Activated naive CD8-positive, alpha-beta T cell (primary cell): ENCODE measurements around the gene MBTPS1.

Source experiments
- H3K27ac Mint-ChIP-seq: one replicate; pipeline ENCODE4 v1.8.0; 2021; ENCODE audit warnings: mixed read lengths
- H3K27me3 Mint-ChIP-seq: one replicate; pipeline ENCODE4 v1.8.0; 2021; ENCODE audit warnings: mixed read lengths
- H3K36me3 Mint-ChIP-seq: one replicate; pipeline ENCODE4 v1.8.0; 2021; ENCODE audit warnings: mixed read lengths
- H3K4me1 Mint-ChIP-seq: one replicate; pipeline ENCODE4 v1.8.0; 2021; ENCODE audit warnings: low read depth, mixed read lengths
- H3K4me3 Mint-ChIP-seq: one replicate; pipeline ENCODE4 v1.8.0; 2021; ENCODE audit warnings: mild to moderate bottlenecking, mixed read lengths
- H3K9me3 Mint-ChIP-seq: one replicate; pipeline ENCODE4 v1.8.0; 2021; ENCODE audit warnings: low read depth, mixed read lengths

MBTPS1 gene

DNA sequence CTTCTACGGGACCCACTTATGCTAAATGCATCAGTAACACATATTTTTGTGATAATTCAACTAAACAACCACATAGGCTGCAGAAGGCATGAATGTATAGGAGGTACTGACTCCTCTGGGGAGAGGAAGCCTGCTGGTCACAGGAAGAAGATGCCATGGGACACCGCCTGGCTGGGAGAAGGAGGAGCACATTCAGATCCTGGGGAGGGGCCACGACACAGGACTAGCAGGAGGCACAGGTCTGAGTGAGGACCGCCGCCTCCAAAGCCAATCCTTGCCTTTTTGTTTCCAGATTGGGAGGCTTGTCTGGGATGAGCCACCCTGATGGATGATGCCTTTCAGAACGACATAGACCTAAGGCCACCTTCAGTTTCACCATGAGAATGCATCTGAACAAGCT lies 34.6 kb downstream of the MBTPS1 start:
- Mint-ChIP-seq H3K27ac (no peak overlapping the region), H3K9me3 (no peaks in the 10 kb centered on the region), H3K36me3 (peaks cover 8% of the 10 kb centered on the region), H3K4me3 (no peak overlapping the region), H3K4me1 (peaks cover 23% of the 10 kb centered on the region), H3K27me3 (no peaks in the 10 kb centered on the region)

GRCh38 chr16:84081446-84081989 lies 35.2 kb downstream of the MBTPS1 start:
- Mint-ChIP-seq H3K36me3 (peaks cover 8% of the 10 kb centered on the region), H3K27me3 (no peaks in the 10 kb centered on the region), H3K27ac (no peak overlapping the region), H3K4me3 (no peak overlapping the region), H3K9me3 (no peaks in the 10 kb centered on the region), H3K4me1 (peaks cover 22% of the 10 kb centered on the region)

- H3K4me3 Mint-ChIP-seq, result no peak overlapping the region
- H3K9me3 Mint-ChIP-seq, result no peaks in the 10 kb centered on the region
- no peaks in the 10 kb centered on the region for H3K27me3 Mint-ChIP-seq
- H3K36me3 Mint-ChIP-seq, result peaks cover 5% of the 10 kb centered on the region
- peaks cover 18% of the 10 kb centered on the region for H3K4me1 Mint-ChIP-seq
- no peak overlapping the region for H3K27ac Mint-ChIP-seq
These were observed 35.9 kb downstream of the MBTPS1 start for GRCh38 chr16:84080813-84081212.

GRCh38 chr16:84080378-84080777 lies 36.4 kb downstream of the MBTPS1 start:
- Mint-ChIP-seq H3K4me1 (peaks cover 17% of the 10 kb centered on the region), H3K27me3 (no peaks in the 10 kb centered on the region), H3K4me3 (no peak overlapping the region), H3K27ac (no peak overlapping the region), H3K36me3 (peaks cover 5% of the 10 kb centered on the region), H3K9me3 (no peaks in the 10 kb centered on the region)

- Mint-ChIP-seq H3K36me3 (peaks cover 5% of the 10 kb centered on the region), H3K27ac (no peak overlapping the region)
These were observed 37.1 kb downstream of the MBTPS1 start for GRCh38 chr16:84079664-84080063.

GRCh38 chr16:84075376-84075775 lies 41.4 kb downstream of the MBTPS1 start:
- Mint-ChIP-seq H3K4me1 (peaks cover 10% of the 10 kb centered on the region), H3K27ac (no peak overlapping the region), H3K27me3 (no peaks in the 10 kb centered on the region), H3K9me3 (no peaks in the 10 kb centered on the region), H3K36me3 (peaks cover 2% of the 10 kb centered on the region), H3K4me3 (no peak overlapping the region)

More at GRCh38 chr16:84079664-84080063, 37.1 kb downstream of the MBTPS1 start:
- Mint-ChIP-seq H3K4me1 (peaks cover 13% of the 10 kb centered on the region), H3K9me3 (no peaks in the 10 kb centered on the region), H3K27me3 (no peaks in the 10 kb centered on the region), H3K4me3 (no peak overlapping the region)

DNA sequence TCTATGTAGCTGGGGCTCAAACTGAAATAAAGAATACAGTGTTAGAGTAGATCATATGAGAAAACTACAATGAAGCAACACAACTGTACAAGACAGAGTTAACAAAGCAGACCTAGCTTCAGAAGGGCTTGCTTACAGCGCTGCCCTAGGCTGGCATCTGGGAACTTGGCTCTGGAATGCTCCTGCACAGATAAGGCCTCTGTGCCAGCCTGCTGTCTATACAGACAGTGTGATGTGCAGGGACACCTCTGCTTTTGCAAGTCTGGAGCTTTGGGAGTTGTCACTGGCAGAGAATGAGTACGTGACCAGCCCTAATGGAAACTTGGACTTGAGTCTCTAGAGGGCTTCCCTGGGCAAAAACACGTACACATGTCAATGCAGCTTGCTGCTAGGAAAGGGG lies 42.0 kb downstream of the MBTPS1 start:
- Mint-ChIP-seq H3K27me3 (no peaks in the 10 kb centered on the region), H3K9me3 (no peaks in the 10 kb centered on the region), H3K36me3 (peaks cover 2% of the 10 kb centered on the region), H3K4me1 (peaks cover 8% of the 10 kb centered on the region), H3K27ac (no peak overlapping the region), H3K4me3 (no peak overlapping the region)

- H3K36me3 Mint-ChIP-seq, result peaks cover 6% of the 10 kb centered on the region
- H3K27me3 Mint-ChIP-seq, result no peaks in the 10 kb centered on the region
These were observed 44.7 kb downstream of the MBTPS1 start for GRCh38 chr16:84072014-84072413.

GRCh38 chr16:84071121-84071520 lies 45.6 kb downstream of the MBTPS1 start:
- peak overlapping the region; percentile 16 for H3K27ac Mint-ChIP-seq
- no peaks in the 10 kb centered on the region for H3K27me3 Mint-ChIP-seq
- H3K36me3 Mint-ChIP-seq, result peaks cover 6% of the 10 kb centered on the region
- H3K4me3 Mint-ChIP-seq, result no peak overlapping the region
- H3K9me3 Mint-ChIP-seq, result no peaks in the 10 kb centered on the region
- H3K4me1 Mint-ChIP-seq, result no peaks in the 10 kb centered on the region

More at GRCh38 chr16:84072014-84072413, 44.7 kb downstream of the MBTPS1 start:
- no peaks in the 10 kb centered on the region for H3K9me3 Mint-ChIP-seq
- H3K4me3 Mint-ChIP-seq, result no peak overlapping the region
- H3K27ac Mint-ChIP-seq, result no peak overlapping the region
- H3K4me1 Mint-ChIP-seq, result peaks cover 4% of the 10 kb centered on the region

DNA sequence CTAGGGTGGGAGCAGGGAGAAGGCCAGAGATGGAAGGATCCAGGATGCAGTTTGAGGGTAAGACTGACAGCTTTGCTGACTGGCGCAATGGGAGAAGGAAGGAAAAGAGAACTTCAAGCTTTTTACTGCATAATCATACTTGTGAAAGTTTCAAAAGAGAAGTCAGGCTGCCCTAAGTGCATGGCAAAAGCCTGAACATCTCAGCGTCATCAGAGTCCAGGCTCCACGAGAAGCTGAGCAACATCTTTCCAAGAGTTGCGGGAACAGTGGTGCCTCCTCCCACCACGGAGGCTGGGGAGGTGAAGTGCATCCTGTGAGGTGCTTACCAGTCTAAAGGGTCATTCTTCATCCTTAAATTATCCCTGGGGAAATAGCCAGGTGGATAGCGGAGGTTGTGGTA lies 47.2 kb downstream of the MBTPS1 start:
- H3K4me3 Mint-ChIP-seq, result no peak overlapping the region
- no peaks in the 10 kb centered on the region for H3K9me3 Mint-ChIP-seq
- peaks cover 6% of the 10 kb centered on the region for H3K36me3 Mint-ChIP-seq
- H3K27ac Mint-ChIP-seq, result no peak overlapping the region
- H3K4me1 Mint-ChIP-seq, result no peaks in the 10 kb centered on the region
- no peaks in the 10 kb centered on the region for H3K27me3 Mint-ChIP-seq

DNA sequence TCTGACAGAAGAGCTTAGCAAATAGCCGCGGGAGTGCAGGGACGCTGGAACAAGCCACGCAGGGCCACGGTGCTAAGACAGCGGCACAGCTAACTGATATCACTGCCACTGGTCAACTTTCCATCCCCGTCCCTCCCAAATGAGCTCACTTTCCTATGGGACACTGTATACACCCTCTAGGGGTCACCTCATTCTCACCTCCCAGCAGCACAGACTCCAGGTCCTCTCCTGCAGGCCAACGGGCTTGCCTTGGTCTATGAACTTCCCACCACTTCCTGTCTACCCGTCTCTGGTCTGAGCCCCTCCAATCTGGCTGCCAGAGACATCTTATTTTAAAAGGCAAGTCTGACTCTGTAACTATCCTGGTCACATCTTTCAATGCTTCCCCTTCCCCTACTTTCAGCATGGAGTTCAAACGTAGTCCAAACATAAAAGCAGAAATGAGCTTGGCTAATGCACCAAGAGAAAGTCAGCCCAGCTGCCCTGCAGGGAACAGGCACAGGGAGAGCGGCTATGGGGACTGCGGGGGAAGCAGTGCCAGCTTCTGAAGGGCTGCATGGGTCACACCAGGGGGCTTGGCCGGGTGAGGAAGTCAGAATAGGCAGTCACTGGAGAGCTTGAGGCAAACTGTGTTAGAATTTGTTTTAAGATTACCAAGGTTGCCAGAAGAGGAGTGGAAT lies 47.8 kb downstream of the MBTPS1 start:
- H3K9me3 Mint-ChIP-seq, result no peaks in the 10 kb centered on the region
- H3K27me3 Mint-ChIP-seq, result no peaks in the 10 kb centered on the region
- peaks cover 6% of the 10 kb centered on the region for H3K36me3 Mint-ChIP-seq
- no peak overlapping the region for H3K4me3 Mint-ChIP-seq
- H3K27ac Mint-ChIP-seq, result no peak overlapping the region
- no peaks in the 10 kb centered on the region for H3K4me1 Mint-ChIP-seq

DNA sequence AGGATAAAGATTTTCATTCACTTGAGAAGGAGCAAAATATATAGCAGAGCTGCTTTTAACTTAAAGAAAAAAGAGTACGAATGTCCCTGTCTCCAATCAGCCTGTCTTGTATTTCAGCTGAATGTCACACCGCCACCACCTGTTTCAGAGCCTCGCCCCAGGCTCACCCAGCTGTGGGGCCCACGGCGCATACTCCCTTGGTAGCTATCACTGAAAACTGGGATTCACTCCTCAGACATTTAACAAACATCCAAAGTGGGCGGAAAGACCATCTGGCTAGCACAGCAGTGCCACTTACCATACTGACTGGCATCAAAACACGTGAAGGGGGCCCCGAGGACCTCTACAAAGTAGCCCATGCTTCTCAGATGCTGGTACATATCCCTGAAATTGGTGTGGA lies 48.7 kb downstream of the MBTPS1 start:
- Mint-ChIP-seq H3K4me1 (no peaks in the 10 kb centered on the region), H3K9me3 (no peaks in the 10 kb centered on the region), H3K27ac (no peak overlapping the region), H3K36me3 (peaks cover 6% of the 10 kb centered on the region), H3K27me3 (no peaks in the 10 kb centered on the region), H3K4me3 (no peak overlapping the region)

- Mint-ChIP-seq H3K36me3 (peaks cover 6% of the 10 kb centered on the region), H3K4me3 (no peak overlapping the region), H3K4me1 (peaks cover 2% of the 10 kb centered on the region), H3K27me3 (no peaks in the 10 kb centered on the region), H3K27ac (no peak overlapping the region), H3K9me3 (no peaks in the 10 kb centered on the region)
These were observed 49.1 kb downstream of the MBTPS1 start for GRCh38 chr16:84067640-84068039.

DNA sequence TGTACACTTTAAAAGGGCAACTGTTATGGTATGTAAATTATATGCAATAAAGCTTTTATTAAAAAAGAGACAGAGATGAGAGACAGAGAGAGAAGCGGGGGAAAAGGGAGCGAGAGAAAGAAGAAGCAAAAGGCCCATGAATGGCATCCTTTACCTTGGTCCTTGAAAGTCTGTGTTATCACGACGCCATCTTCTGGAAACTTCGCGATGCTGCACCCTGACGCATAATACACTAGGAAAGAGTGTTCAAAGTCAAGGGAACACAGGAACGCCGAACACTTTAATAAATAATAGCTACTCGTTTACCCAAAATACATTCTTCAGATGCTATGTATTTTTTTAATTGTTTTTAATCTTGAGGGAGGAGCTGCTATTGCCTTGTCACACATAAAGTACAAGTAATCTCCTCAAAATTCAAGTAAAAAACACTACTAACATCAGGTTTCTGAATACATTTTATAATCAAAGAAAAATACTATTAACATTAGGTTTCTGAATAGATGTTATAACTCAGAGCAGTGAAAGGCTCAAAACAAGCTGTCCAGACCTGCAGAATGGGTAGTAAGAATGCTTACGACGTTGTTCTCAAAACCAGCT lies 51.1 kb downstream of the MBTPS1 start:
- Mint-ChIP-seq H3K27me3 (no peaks in the 10 kb centered on the region), H3K4me1 (peaks cover 2% of the 10 kb centered on the region), H3K27ac (no peak overlapping the region), H3K36me3 (peaks cover 4% of the 10 kb centered on the region), H3K4me3 (no peak overlapping the region), H3K9me3 (no peaks in the 10 kb centered on the region)

GRCh38 chr16:84063980-84064379 lies 52.8 kb downstream of the MBTPS1 start:
- H3K27ac Mint-ChIP-seq, result no peak overlapping the region
- H3K36me3 Mint-ChIP-seq, result peaks cover 2% of the 10 kb centered on the region
- no peak overlapping the region for H3K4me3 Mint-ChIP-seq
- peaks cover 2% of the 10 kb centered on the region for H3K4me1 Mint-ChIP-seq
- no peaks in the 10 kb centered on the region for H3K9me3 Mint-ChIP-seq
- H3K27me3 Mint-ChIP-seq, result no peaks in the 10 kb centered on the region
